Suprapubic skin (tissue), 4 donors: Measurements from ENCODE around the gene VPS9D1.

Experiments
- CTCF ChIP-seq, 2 donors: fragments of 200-600 bp in 1 of 2; fragments of 450-650 bp in 1 of 2; sonication (generic) in 1 of 2; IDR thresholded peaks; one replicate each; pipeline ENCODE4 v1.5.1; 2016 to 2019; ENCODE audit warnings: antibody characterized with exemption in 2 of 2, mild to moderate bottlenecking in 1 of 2, moderate library complexity in 1 of 2
- EP300 ChIP-seq: sonication (generic); formaldehyde crosslinking; IDR thresholded peaks from one replicate; pipeline ENCODE4 v1.6.1; 2017; ENCODE audit warnings: antibody characterized with exemption
- POLR2A ChIP-seq, 2 donors: fragments of 450-650 bp; IDR thresholded peaks; one replicate each; pipeline ENCODE4 v1.6.1; 2017; ENCODE audit warnings: antibody characterized with exemption in 2 of 2, mild to moderate bottlenecking in 2 of 2, moderate library complexity in 2 of 2
- POLR2AphosphoS5 ChIP-seq, 3 donors: sonication (generic); formaldehyde crosslinking; IDR thresholded peaks; one replicate each; pipeline ENCODE4 v1.6.1; 2017; ENCODE audit warnings: antibody characterized with exemption in 3 of 3

DNA sequence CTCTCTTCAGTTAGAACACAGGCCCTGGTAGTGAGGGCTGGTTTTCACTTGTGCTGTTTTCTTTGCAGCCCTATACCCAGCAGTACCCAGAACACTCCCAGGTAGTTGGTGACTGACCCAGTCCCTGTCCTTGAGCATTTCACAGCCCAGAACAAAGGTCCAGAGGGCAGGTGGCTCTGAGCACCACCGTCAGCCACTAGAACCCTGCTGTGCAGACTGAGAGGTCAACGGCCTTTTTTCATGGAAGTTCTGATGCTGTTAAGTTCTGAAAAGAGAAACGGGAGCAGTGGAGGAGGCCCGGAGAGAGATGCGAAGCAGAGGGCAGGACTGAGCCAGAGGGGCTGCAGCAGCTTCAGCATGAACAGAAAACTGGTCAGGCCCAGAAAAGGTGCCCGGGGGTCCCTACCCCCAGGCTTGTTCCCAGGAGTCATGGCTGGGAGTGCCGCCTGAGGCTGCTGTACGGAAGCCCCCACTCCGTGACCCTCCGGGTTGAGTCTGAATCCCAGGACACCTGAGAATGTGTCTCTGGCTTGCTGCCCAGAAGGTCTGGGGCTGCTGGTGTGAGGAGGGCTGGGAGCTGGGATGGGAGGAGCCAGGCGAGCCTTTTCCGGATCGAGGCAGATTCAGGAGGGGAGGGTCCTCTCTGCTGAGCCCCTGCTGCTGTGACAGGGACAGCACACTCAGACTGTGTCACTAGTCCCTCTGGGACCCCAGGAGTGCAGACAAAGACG is 9.3 kb upstream of the VPS9D1 start:
- TF ChIP-seq CTCF (IDR thresholded peaks at IDR 0.05) (no peak), POLR2AphosphoS5 (IDR thresholded peaks at IDR 0.05) (no peak), EP300 (no peak), POLR2A (IDR thresholded peaks at IDR 0.05) (no peak)
